Lower leg skin (tissue), 4 donors: ENCODE measurements around the gene EGR2. TPM values are rescaled to one million over a fixed set of nuclear protein-coding genes. Genes with fewer than 3 reads are reported as not detected.

Source experiments
- DNase-seq, 2 donors: peaks; one replicate each; pipeline ENCODE4 v3.0.0-alpha.2; 2019; ENCODE audit warnings: low spot score in 2 of 2
- H3K4me3 ChIP-seq: fragments of 200-600 bp; sonication (generic); 2 replicates; pipeline ENCODE4 v1.5.1; 2017; ENCODE audit warnings: mild to moderate bottlenecking, low read depth; ENCODE audit not compliant: poor library complexity, severe bottlenecking
- POLR2A ChIP-seq, 2 donors: fragments of 450-650 bp; IDR thresholded peaks; one replicate each; pipeline ENCODE4 v1.6.1; 2016 to 2017; ENCODE audit warnings: antibody characterized with exemption in 2 of 2, mild to moderate bottlenecking in 1 of 2, moderate library complexity in 1 of 2
- WGBS, 2 donors: methylation state at CpG; one replicate each; pipeline ENCODE4 v1.1.5; 2018; 5-methylcytosine and 5-hydroxymethylcytosine counted together
- intact Hi-C: fragments of 100-400 bp; cut with DNase I; formaldehyde crosslinking; loops from one replicate; pipeline ENCODE4 v1.15.0; 2023; ENCODE audit warnings: low total_unique reads
- total RNA-seq, 4 donors: library from RNA; depleted of rRNA; stranded (reverse); fragments of >200 nt; gene quantifications; one replicate each; pipeline ENCODE4 v1.1.0, GENCODE V29; 2016
- TF ChIP-seq, protein P1 (sequence below), 3 donors: fragments of 450-650 bp; IDR thresholded peaks; one replicate each; pipeline ENCODE4 v1.5.1; 2016; ENCODE audit warnings: antibody characterized with exemption in 3 of 3, mild to moderate bottlenecking in 3 of 3, moderate library complexity in 2 of 3

EGR2 gene
- total RNA-seq, 4 donors from 2014 or later: 9.7 to 23.8 (median 18.1) TPM

DNA sequence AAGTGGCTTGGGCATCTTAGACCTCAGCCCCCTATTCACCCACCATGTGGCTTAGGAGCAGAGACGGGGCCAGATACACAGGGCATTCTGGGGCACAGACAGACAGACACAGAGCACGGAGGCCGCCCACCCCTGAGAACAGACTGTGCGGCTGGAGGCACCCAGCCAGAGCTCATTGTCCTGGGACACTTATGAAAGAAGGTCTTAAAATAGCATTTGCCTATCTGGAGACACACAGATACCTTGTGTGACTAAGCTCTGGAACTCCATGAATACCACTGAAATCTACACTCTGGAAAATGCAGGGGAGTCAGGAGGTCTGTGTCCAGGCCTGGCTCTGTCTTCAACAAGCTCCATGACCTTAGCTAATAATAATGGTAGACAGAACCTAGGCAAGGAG lies 53.0 kb downstream of the EGR2 start:
- DNase-seq: no peak
- 92 to 94% methylated on average over 4 of the region's 4 CpGs for WGBS, 2 donors
- intact Hi-C loops: no loop called here
- TF ChIP-seq POLR2A (IDR thresholded peaks at IDR 0.05): no peak
- TF ChIP-seq, protein P1, sequence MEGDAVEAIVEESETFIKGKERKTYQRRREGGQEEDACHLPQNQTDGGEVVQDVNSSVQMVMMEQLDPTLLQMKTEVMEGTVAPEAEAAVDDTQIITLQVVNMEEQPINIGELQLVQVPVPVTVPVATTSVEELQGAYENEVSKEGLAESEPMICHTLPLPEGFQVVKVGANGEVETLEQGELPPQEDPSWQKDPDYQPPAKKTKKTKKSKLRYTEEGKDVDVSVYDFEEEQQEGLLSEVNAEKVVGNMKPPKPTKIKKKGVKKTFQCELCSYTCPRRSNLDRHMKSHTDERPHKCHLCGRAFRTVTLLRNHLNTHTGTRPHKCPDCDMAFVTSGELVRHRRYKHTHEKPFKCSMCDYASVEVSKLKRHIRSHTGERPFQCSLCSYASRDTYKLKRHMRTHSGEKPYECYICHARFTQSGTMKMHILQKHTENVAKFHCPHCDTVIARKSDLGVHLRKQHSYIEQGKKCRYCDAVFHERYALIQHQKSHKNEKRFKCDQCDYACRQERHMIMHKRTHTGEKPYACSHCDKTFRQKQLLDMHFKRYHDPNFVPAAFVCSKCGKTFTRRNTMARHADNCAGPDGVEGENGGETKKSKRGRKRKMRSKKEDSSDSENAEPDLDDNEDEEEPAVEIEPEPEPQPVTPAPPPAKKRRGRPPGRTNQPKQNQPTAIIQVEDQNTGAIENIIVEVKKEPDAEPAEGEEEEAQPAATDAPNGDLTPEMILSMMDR (IDR thresholded peaks at IDR 0.05): no peak
- no peak overlapping the region for H3K4me3 ChIP-seq

Other genes starting within 250 kb of the EGR2 start
- 10 to 100 TPM; 17.1 to 22.3 (median 21.2) TPM for gene ADO, start 11.6 kb downstream of the EGR2 start, total RNA-seq